K562 (cell line): ENCODE data around the gene MYL3. TPM values are rescaled to one million over a fixed set of nuclear protein-coding genes. Genes with fewer than 3 reads are reported as not detected.

Source experiments
- CREB1 ChIP-seq, 2 experiments: sonication (generic) in 1 of 2; formaldehyde crosslinking in 1 of 2; IDR thresholded peaks; 2 replicates each; pipeline versions ENCODE4 v1.6.1 to v1.8.0; 2012 to 2022; ENCODE audit warnings: inconsistent platforms in 1 of 2, mild to moderate bottlenecking in 1 of 2, missing genetic modification reagents in 1 of 2, moderate library complexity in 1 of 2
- ZKSCAN3 ChIP-seq: fragments of 250-450 bp; sonication (Bioruptor Pico); IDR thresholded peaks from 2 replicates; pipeline ENCODE4 v1.4.0; 2020
- polyA plus RNA-seq, 8 experiments: library from polyadenylated mRNA; depleted of rRNA in 4 of 8; stranded (reverse) in 5 of 8; unstranded in 3 of 8; fragments of >200 nt; fragmentation: Nextera tagmentation in 2 of 8; fragmentation: Illumina TruSeq in 1 of 8; extraction: Ambion mirVana in 2 of 8; extraction: Trizol in 1 of 8; gene quantifications; 2 replicates each; pipeline versions ENCODE4 v1.2.1 to v1.2.3, GENCODE V29; 2011 to 2014; ENCODE audit warnings: inconsistent platforms in 1 of 8, missing spikeins in 1 of 8
- total RNA-seq, 7 experiments: library from RNA; depleted of rRNA in 6 of 7; stranded (reverse); fragments of >200 nt in 6 of 7; fragmentation: Illumina TruSeq in 2 of 7; extraction: Trizol in 2 of 7; gene quantifications; 2 replicates each; pipeline versions ENCODE4 v1.2.1 to v1.2.3, GENCODE V29; 2011 to 2021; ENCODE audit warnings: low replicate concordance in 1 of 7
- TF ChIP-seq, protein P1 (sequence below), 2 experiments: fragments of 450-650 bp; formaldehyde crosslinking in 1 of 2; IDR thresholded peaks; 2 replicates each; pipeline versions ENCODE4 v1.4.0 to v1.6.1; 2014 to 2020; ENCODE audit warnings: mild to moderate bottlenecking in 2 of 2, borderline replicate concordance in 1 of 2, low read depth in 1 of 2

MYL3 gene
- total and polyA plus RNA-seq, 9 of the 15 experiments (the other 6 are each of a cell fraction or from before 2014, with no cell fraction given), result 0.14 to 0.45 TPM; not detected in 7

DNA sequence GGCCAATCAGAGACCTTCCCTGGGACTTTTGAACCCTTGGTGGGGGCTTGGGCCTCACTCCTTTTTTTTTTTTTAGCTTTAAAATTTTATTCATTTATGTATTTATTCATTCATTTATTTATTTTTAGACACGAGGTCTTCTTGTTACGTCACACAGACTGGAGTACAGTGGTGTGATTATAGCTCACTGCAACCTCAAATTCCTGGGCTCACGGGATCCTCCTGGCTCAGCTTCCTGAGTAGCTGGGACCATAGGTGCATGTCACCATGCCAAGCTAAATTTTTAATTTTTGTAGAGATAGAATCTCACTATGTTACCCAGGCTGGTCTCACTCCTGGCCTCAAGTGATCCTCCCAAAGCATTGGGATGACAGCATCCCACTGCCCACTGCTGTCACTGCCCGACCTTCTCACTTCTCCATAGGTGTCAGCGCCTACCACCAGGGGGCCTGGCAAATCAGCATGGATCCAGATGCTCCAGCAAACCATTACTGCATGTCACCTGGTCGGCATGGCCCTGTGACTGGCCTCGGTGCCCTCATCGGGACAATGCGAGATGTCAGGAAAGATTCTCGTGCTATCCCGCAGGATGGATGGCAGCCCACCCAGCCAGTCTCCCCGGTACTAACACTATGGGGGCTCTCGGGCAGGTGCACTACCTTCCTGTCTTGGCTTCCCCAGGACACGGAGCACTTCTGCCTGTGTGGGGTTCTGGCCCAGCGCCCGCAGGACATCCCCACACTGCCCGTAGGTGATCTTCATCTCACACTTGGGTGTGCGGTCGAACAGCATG lies 3.0 kb downstream of the MYL3 start (continued):
- no peak for TF ChIP-seq CREB1 (IDR thresholded peaks at IDR 0.05)
- TF ChIP-seq CREB1 (CRISPR knock-in tag; IDR thresholded peaks at IDR 0.05), result 0 out of 2 replicates have a peak, but pooled peaks have one; percentile 18
- no peak for TF ChIP-seq ZKSCAN3 (CRISPR knock-in tag)
- TF ChIP-seq, protein P1, sequence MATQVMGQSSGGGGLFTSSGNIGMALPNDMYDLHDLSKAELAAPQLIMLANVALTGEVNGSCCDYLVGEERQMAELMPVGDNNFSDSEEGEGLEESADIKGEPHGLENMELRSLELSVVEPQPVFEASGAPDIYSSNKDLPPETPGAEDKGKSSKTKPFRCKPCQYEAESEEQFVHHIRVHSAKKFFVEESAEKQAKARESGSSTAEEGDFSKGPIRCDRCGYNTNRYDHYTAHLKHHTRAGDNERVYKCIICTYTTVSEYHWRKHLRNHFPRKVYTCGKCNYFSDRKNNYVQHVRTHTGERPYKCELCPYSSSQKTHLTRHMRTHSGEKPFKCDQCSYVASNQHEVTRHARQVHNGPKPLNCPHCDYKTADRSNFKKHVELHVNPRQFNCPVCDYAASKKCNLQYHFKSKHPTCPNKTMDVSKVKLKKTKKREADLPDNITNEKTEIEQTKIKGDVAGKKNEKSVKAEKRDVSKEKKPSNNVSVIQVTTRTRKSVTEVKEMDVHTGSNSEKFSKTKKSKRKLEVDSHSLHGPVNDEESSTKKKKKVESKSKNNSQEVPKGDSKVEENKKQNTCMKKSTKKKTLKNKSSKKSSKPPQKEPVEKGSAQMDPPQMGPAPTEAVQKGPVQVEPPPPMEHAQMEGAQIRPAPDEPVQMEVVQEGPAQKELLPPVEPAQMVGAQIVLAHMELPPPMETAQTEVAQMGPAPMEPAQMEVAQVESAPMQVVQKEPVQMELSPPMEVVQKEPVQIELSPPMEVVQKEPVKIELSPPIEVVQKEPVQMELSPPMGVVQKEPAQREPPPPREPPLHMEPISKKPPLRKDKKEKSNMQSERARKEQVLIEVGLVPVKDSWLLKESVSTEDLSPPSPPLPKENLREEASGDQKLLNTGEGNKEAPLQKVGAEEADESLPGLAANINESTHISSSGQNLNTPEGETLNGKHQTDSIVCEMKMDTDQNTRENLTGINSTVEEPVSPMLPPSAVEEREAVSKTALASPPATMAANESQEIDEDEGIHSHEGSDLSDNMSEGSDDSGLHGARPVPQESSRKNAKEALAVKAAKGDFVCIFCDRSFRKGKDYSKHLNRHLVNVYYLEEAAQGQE (IDR thresholded peaks at IDR 0.05; ENCODE audit: borderline replicate concordance), result 0 out of 2 replicates have a peak, but pooled peaks have one; percentile 9
- TF ChIP-seq, protein P1 (CRISPR knock-in tag; IDR thresholded peaks at IDR 0.05; ENCODE audit: low read depth), result no peak
